ENCODE measurements around the gene ZNF341.
A peak's percentile ranks its signal among the peaks of the same experiment; 100 is the strongest.

The ZNF341 gene

DNA sequence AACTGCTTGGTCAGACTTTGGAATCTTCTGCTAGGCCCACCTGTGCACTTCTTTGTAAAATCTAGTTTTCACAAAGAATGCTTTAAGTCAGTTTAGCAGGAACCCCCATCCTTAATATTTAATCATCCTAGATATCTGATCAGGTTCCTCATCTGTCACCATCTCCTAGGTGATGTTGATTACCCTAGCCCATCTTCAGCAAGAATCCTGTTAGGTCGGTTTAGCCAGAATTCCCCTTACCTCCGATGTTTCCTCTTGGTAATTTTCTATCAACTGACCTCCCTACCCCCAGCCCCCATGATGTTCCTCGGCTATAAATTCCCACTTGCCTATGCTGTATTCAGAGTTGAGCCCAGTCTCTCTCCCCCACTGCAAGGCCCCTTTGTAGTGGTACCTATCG lies 2.7 kb upstream of the ZNF341 start:
- no peak for DNase-seq (ENCODE audit: low spot score)
- in situ Hi-C loops (cut with MboI; ENCODE audit: low sequenced_read_pairs, unreplicated experiment), result no loop called here

DNA sequence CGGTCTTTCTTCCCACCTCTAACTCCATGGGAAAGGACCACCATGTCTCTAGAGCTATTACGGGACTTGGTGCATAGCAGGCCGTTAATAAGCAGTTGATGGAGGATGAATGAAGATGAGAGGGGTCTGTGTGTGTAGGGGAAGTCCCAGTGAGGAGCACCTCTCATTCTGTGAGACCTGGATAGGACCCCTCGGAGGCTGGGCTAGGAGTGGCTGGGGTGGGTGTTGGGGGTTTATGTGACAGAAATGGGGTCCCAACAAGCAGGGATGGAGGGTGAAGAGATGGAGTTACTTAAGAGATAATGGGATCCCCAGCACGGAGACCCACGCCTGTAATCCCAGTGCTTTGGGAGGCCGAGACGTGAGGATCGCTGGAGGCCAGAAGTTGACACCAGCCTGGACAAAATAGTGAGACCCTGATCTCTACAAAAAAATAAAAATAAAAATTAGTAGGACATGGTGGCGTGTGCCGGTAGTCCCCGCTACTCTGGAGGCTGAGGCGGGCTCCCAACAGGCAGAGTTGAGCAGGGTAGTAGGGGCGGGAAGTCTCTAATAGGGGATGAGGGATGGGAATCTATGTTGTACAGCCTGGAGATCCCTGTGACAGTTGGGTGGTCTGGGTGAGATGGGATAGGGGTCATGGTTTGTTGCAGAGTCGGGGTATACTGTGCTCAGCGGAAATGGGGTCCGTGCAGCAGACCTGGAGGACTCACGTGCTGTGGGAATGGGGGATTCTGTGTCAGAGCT lies 677 bp upstream of the ZNF341 start:
- DNase-seq (ENCODE audit: low spot score), result no peak
- in situ Hi-C loops (cut with MboI; ENCODE audit: low sequenced_read_pairs, unreplicated experiment), result no loop called here
- TF ChIP-seq, protein P1, sequence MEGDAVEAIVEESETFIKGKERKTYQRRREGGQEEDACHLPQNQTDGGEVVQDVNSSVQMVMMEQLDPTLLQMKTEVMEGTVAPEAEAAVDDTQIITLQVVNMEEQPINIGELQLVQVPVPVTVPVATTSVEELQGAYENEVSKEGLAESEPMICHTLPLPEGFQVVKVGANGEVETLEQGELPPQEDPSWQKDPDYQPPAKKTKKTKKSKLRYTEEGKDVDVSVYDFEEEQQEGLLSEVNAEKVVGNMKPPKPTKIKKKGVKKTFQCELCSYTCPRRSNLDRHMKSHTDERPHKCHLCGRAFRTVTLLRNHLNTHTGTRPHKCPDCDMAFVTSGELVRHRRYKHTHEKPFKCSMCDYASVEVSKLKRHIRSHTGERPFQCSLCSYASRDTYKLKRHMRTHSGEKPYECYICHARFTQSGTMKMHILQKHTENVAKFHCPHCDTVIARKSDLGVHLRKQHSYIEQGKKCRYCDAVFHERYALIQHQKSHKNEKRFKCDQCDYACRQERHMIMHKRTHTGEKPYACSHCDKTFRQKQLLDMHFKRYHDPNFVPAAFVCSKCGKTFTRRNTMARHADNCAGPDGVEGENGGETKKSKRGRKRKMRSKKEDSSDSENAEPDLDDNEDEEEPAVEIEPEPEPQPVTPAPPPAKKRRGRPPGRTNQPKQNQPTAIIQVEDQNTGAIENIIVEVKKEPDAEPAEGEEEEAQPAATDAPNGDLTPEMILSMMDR (IDR thresholded peaks at IDR 0.05; ENCODE audit: borderline replicate concordance, control extremely low read depth, extremely low read depth, insufficient read depth, missing control alignments), result no peak

More for the DNA sequence above, 2.7 kb upstream of the ZNF341 start:
- TF ChIP-seq, protein P1 (IDR thresholded peaks at IDR 0.05; ENCODE audit: borderline replicate concordance, control extremely low read depth, extremely low read depth, insufficient read depth, missing control alignments), result no peak

DNA sequence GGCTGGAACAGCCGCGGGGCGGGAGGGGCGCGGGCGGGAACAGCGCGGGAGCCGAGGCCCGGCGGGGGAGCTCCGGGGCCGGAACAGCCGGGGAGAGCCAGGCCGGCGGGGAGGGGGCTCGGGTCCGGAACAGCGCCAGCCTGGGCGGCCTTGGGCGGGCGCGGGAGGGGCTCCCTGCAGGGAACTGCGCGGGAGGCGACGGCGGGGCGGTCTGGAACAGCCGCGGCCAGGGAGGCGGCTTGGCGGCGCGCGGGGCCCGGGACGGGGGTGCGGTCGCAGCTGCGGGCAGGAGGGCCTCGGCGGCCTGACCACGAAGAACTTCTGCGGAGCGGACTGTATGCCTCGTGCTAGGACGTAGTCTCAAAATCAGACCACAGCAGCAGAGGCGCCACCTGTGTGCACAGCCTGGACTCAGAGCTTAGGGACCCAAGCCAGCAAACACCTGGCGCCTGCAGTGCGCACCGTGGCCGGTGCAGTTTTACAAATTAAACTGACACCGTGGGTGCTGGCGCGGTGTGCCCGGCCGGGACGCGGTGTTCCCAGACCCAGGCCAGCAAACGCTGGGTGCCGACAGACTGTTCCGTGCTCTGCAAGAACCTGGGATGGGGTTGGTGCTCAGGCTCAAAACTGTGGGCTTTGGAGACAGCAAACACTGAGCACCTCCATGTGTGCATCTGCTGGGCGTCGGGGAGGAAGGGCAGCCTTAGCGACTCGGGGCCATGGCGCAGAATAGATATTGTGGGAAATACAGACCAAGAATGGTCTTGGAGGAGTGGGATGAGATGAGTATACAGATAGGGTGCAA lies 572 bp downstream of the ZNF341 start:
- DNase-seq (ENCODE audit: low spot score), result peak; percentile 86
- TF ChIP-seq, protein P1 (IDR thresholded peaks at IDR 0.05; ENCODE audit: borderline replicate concordance, control extremely low read depth, extremely low read depth, insufficient read depth, missing control alignments), result no peak
- in situ Hi-C loops (cut with MboI; ENCODE audit: low sequenced_read_pairs, unreplicated experiment), result no loop called here

DNA sequence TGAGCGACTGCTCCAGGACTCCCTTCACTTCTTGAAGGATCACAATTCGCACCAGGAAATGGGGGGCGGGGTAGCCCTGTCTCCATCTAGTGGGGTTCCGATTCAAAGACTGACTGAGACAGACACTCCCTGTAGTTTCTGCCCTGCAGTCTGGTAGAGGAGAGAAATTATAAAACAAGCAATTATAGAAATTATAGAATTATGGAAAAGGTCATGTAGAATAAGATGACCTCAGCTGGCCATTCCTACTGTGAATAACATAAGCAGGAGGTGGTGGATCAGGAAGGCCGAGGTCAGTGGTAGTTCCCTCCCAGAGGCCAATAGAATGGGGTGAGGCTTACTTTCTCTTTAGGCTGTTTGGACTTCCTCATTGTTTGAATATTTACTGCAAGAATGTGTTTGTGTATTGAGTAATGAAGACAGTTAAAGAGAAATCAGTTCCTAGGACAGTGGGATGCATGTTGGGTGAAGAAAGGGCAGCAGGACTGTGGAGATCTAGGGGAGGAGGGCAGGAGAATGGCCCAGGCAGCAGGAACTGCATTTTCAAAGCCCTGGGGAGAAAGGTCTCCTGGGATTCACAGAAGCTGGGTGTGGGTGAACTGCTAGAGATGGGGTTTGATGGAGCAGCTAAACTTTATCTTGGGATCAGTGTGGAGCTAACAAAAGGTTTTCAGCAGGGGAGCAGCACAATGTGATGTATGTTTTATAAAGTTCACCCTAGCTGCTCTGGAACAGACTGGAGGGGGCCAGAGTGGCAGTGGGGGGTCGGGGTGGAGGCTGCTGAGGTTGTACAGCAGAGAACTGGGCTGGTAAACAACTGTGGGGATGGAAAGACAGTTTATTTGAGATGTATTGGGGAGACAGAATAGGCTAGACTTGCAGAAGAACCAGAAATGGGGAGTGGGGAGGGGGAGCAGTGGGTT lies 2.1 kb downstream of the ZNF341 start:
- DNase-seq (ENCODE audit: low spot score), result no peak
- TF ChIP-seq, protein P1 (IDR thresholded peaks at IDR 0.05; ENCODE audit: borderline replicate concordance, control extremely low read depth, extremely low read depth, insufficient read depth, missing control alignments), result no peak
- in situ Hi-C loops (cut with MboI; ENCODE audit: low sequenced_read_pairs, unreplicated experiment), result no loop called here

DNA sequence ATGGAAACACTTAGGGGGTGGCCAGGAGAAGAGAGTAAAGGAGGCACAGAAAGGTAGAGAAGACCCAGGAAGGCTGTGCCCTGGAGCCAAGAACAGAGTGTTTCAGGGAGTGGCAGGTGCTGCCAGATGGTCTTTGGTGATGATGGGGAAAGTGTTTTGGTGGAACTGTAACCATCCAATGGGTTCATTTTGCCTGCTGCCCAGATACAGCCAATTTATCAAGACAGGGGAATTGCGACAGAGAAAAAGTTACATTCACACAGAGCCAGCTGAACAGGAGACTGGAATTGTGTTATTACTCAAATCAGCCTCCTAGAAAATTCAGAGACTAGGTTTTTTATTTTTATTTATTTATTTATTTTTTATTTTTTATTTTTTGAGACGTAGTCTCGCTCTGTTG lies 5.2 kb downstream of the ZNF341 start:
- no peak for DNase-seq (ENCODE audit: low spot score)
- in situ Hi-C loops (cut with MboI; ENCODE audit: low sequenced_read_pairs, unreplicated experiment), result no loop called here
- TF ChIP-seq, protein P1 (IDR thresholded peaks at IDR 0.05; ENCODE audit: borderline replicate concordance, control extremely low read depth, extremely low read depth, insufficient read depth, missing control alignments), result no peak

DNA sequence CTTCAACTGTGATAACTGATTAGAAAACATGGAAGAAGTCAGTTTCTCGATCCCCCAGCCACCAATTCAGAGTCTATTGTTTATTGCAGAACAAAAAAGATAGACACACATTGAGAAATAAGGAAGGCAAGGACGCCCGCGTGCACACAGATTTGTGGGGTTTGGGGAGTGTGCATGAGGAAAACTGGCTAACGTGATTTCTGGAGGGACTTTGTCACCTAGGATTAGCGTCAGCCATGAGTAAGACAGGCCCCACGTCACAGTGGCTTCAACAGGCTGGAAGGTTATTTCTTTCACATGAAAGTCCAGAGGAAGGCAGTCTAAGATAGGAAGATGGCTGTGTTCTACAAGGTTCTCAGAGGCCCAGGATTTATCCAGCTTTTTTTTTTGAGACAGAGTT lies 7.7 kb downstream of the ZNF341 start:
- in situ Hi-C loops (cut with MboI; ENCODE audit: low sequenced_read_pairs, unreplicated experiment), result no loop called here
- DNase-seq (ENCODE audit: low spot score), result no peak
- TF ChIP-seq, protein P1 (IDR thresholded peaks at IDR 0.05; ENCODE audit: borderline replicate concordance, control extremely low read depth, extremely low read depth, insufficient read depth, missing control alignments), result no peak
